ENCODE data around the gene LLCFC1.

The LLCFC1 gene

GRCh38 chr7:142913051-142913450 is 26.2 kb upstream of the LLCFC1 start:
- no peak for ATAC-seq

GRCh38 chr7:142913566-142913965 is 25.7 kb upstream of the LLCFC1 start:
- no peak for ATAC-seq
- no peak for TF ChIP-seq POU6F1 (CRISPR knock-in tag; IDR thresholded peaks at IDR 0.05; ENCODE audit: borderline replicate concordance, low read depth)
- TF ChIP-seq CSDC2 (CRISPR knock-in tag; IDR thresholded peaks at IDR 0.05), result no peak
- TF ChIP-seq GLIS3 (CRISPR knock-in tag; IDR thresholded peaks at IDR 0.05), result no peak
- TF ChIP-seq ZNF70 (CRISPR knock-in tag; IDR thresholded peaks at IDR 0.05), result no peak
- TF ChIP-seq ZFP30 (CRISPR knock-in tag; IDR thresholded peaks at IDR 0.05), result no peak
- TF ChIP-seq TOX (CRISPR knock-in tag; IDR thresholded peaks at IDR 0.05; ENCODE audit: borderline replicate concordance), result no peak
- TF ChIP-seq OSR1 (CRISPR knock-in tag; IDR thresholded peaks at IDR 0.05), result no peak
- no peak for TF ChIP-seq ZC3H10 (CRISPR knock-in tag; IDR thresholded peaks at IDR 0.05)
- TF ChIP-seq CREB5 (CRISPR knock-in tag; IDR thresholded peaks at IDR 0.05; ENCODE audit: low read depth), result no peak
- no peak for TF ChIP-seq ESRRG (CRISPR knock-in tag; IDR thresholded peaks at IDR 0.05)
- TF ChIP-seq TSHZ2 (CRISPR knock-in tag; IDR thresholded peaks at IDR 0.05), result no peak

More at GRCh38 chr7:142913051-142913450, 26.2 kb upstream of the LLCFC1 start:
- TF ChIP-seq ESRRG (CRISPR knock-in tag; IDR thresholded peaks at IDR 0.05) (no peak), RARB (CRISPR knock-in tag; IDR thresholded peaks at IDR 0.05) (no peak), ZFP30 (CRISPR knock-in tag; IDR thresholded peaks at IDR 0.05) (no peak), GLIS3 (CRISPR knock-in tag; IDR thresholded peaks at IDR 0.05) (no peak), ZNF565 (CRISPR knock-in tag; conservative IDR thresholded peaks at IDR 0.05; ENCODE audit: low read depth) (no peak), OSR1 (CRISPR knock-in tag; IDR thresholded peaks at IDR 0.05) (no peak), ZFP3 (CRISPR knock-in tag; IDR thresholded peaks at IDR 0.05) (no peak), ZNF70 (CRISPR knock-in tag; IDR thresholded peaks at IDR 0.05) (no peak), CSRNP3 (CRISPR knock-in tag; IDR thresholded peaks at IDR 0.05) (no peak), TOX (CRISPR knock-in tag; IDR thresholded peaks at IDR 0.05; ENCODE audit: borderline replicate concordance) (no peak), TCF4 (CRISPR knock-in tag; IDR thresholded peaks at IDR 0.05; ENCODE audit: borderline replicate concordance) (no peak), BACH2 (CRISPR knock-in tag; IDR thresholded peaks at IDR 0.05; ENCODE audit: borderline replicate concordance) (no peak), PATZ1 (CRISPR knock-in tag; IDR thresholded peaks at IDR 0.05; ENCODE audit: borderline replicate concordance) (no peak), ZNF8 (CRISPR knock-in tag; IDR thresholded peaks at IDR 0.05) (no peak), CSDC2 (CRISPR knock-in tag; IDR thresholded peaks at IDR 0.05) (no peak), CREB5 (CRISPR knock-in tag; IDR thresholded peaks at IDR 0.05; ENCODE audit: low read depth) (no peak), ISL1 (CRISPR knock-in tag; IDR thresholded peaks at IDR 0.05) (no peak), TSHZ2 (CRISPR knock-in tag; IDR thresholded peaks at IDR 0.05) (no peak)
